H9 (cell line): ENCODE data around the gene SCD5. TPM values are rescaled to one million over a fixed set of nuclear protein-coding genes. Genes with fewer than 3 reads are reported as not detected.

Experiments used
- DNase-seq: peaks from one replicate; pipeline ENCODE4 v3.0.0-alpha.2; 2017
- H2AFZ ChIP-seq: one replicate; pipeline ENCODE4 v1.6.1; 2013; ENCODE audit warnings: mild to moderate bottlenecking, low read length, control low read depth, moderate library complexity
- H2AK5ac ChIP-seq: 2 replicates; pipeline ENCODE4 v1.6.1; 2013; ENCODE audit warnings: low read length, control low read depth, mixed read lengths; ENCODE audit not compliant: insufficient read length
- H2BK120ac ChIP-seq: one replicate; pipeline ENCODE4 v1.6.1; 2013; ENCODE audit warnings: low read depth, mild to moderate bottlenecking, low read length, control low read depth, inconsistent platforms; ENCODE audit not compliant: poor library complexity, severe bottlenecking
- H2BK12ac ChIP-seq: 2 replicates; pipeline ENCODE4 v1.6.1; 2013; ENCODE audit warnings: low read length, control low read depth, mixed read lengths, low read depth; ENCODE audit not compliant: insufficient read length
- H2BK15ac ChIP-seq: 2 replicates; pipeline ENCODE4 v1.6.1; 2013; ENCODE audit warnings: low read depth, low read length, control low read depth
- H2BK20ac ChIP-seq: one replicate; pipeline ENCODE4 v1.6.1; 2013; ENCODE audit warnings: low read depth, mild to moderate bottlenecking, low read length, control low read depth, inconsistent platforms; ENCODE audit not compliant: poor library complexity, severe bottlenecking
- H2BK5ac ChIP-seq: 2 replicates; pipeline ENCODE4 v1.6.1; 2013; ENCODE audit warnings: low read length, control low read depth, mixed read lengths; ENCODE audit not compliant: insufficient read length
- H3K14ac ChIP-seq: 2 replicates; pipeline ENCODE4 v1.6.1; 2013; ENCODE audit warnings: low read length, control low read depth; ENCODE audit not compliant: insufficient read depth
- H3K18ac ChIP-seq: 2 replicates; pipeline ENCODE4 v1.6.1; 2013; ENCODE audit warnings: low read depth, mild to moderate bottlenecking, mixed read lengths, low read length, control low read depth; ENCODE audit not compliant: insufficient read length
- H3K23ac ChIP-seq: 2 replicates; pipeline ENCODE4 v1.6.1; 2013; ENCODE audit warnings: low read length, control low read depth, mixed read lengths, low read depth; ENCODE audit not compliant: insufficient read length
- H3K23me2 ChIP-seq: 2 replicates; pipeline ENCODE4 v1.6.1; 2013; ENCODE audit warnings: low read depth, mild to moderate bottlenecking, mixed read lengths, low read length, control low read depth; ENCODE audit not compliant: insufficient read length, poor library complexity, severe bottlenecking
- H3K27ac ChIP-seq: 2 replicates; pipeline ENCODE4 v1.5.1; 2013; ENCODE audit warnings: low read length, control low read depth, mixed read lengths, low read depth; ENCODE audit not compliant: insufficient read length
- H3K27me3 ChIP-seq: 2 replicates; pipeline ENCODE4 v1.6.1; 2013; ENCODE audit warnings: low read length, control low read depth, inconsistent platforms; ENCODE audit not compliant: insufficient read depth
- H3K4ac ChIP-seq: 2 replicates; pipeline ENCODE4 v1.6.1; 2013; ENCODE audit warnings: low read depth, mild to moderate bottlenecking, control low read depth, inconsistent platforms, low read length, moderate library complexity
- H3K4me1 ChIP-seq: 2 replicates; pipeline ENCODE4 v1.6.1; 2013; ENCODE audit warnings: low read length, control low read depth, inconsistent platforms; ENCODE audit not compliant: insufficient read depth
- H3K4me2 ChIP-seq: 2 replicates; pipeline ENCODE4 v1.6.1; 2013; ENCODE audit warnings: low read length, control low read depth, mixed read lengths; ENCODE audit not compliant: insufficient read length, insufficient read depth
- H3K56ac ChIP-seq: 2 replicates; pipeline ENCODE4 v1.6.1; 2013; ENCODE audit warnings: low read depth, mild to moderate bottlenecking, mixed read lengths, low read length, control low read depth; ENCODE audit not compliant: insufficient read length
- H3K79me1 ChIP-seq: 2 replicates; pipeline ENCODE4 v1.6.1; 2013; ENCODE audit warnings: low read depth, mild to moderate bottlenecking, moderate library complexity, low read length, control low read depth, inconsistent platforms; ENCODE audit not compliant: insufficient read depth, poor library complexity, severe bottlenecking
- H3K79me2 ChIP-seq: 2 replicates; pipeline ENCODE4 v1.6.1; 2013; ENCODE audit warnings: low read length, control low read depth, inconsistent platforms; ENCODE audit not compliant: insufficient read depth
- H3K9ac ChIP-seq: 2 replicates; pipeline ENCODE4 v1.6.1; 2013; ENCODE audit warnings: low read length, control low read depth, mixed read lengths; ENCODE audit not compliant: insufficient read length; ENCODE audit errors: extremely low read depth
- H3K9me3 ChIP-seq: one replicate; pipeline ENCODE4 v1.6.1; 2013; ENCODE audit warnings: low read depth, low read length, inconsistent platforms; ENCODE audit not compliant: control insufficient read depth
- H3T11ph ChIP-seq: one replicate; pipeline ENCODE4 v1.6.1; 2013; ENCODE audit warnings: mild to moderate bottlenecking, low read length, control low read depth, inconsistent platforms
- H4K20me1 ChIP-seq: one replicate; pipeline ENCODE4 v1.6.1; 2013; ENCODE audit not compliant: control insufficient read depth, insufficient read length, insufficient read depth
- H4K5ac ChIP-seq: 2 replicates; pipeline ENCODE4 v1.6.1; 2013; ENCODE audit warnings: low read depth, mild to moderate bottlenecking, mixed read lengths, low read length, control low read depth; ENCODE audit not compliant: insufficient read length
- H4K8ac ChIP-seq: replicated peaks from 2 replicates; pipeline ENCODE4 v1.6.1; 2013; ENCODE audit warnings: low read length, control low read depth, mixed read lengths, low read depth; ENCODE audit not compliant: insufficient read length
- H4K91ac ChIP-seq: 2 replicates; pipeline ENCODE4 v1.6.1; 2013; ENCODE audit warnings: low read depth, mild to moderate bottlenecking, moderate library complexity, mixed read lengths, low read length, control low read depth; ENCODE audit not compliant: insufficient read length
- H3K27ac Mint-ChIP-seq, 3 experiments: 2 replicates in 2 of 3; 3 replicates in 1 of 3; pipeline ENCODE4 v1.8.0; 2020 to 2021; ENCODE audit warnings: mixed read lengths in 3 of 3, mild to moderate bottlenecking in 1 of 3, moderate library complexity in 1 of 3
- H3K27me3 Mint-ChIP-seq: 2 replicates; pipeline ENCODE4 v1.8.0; 2021; ENCODE audit warnings: low read depth, mild to moderate bottlenecking, moderate library complexity, mixed read lengths
- H3K36me3 Mint-ChIP-seq, 3 experiments: 2 replicates in 2 of 3; 3 replicates in 1 of 3; pipeline ENCODE4 v1.8.0; 2020 to 2021; ENCODE audit warnings: low read depth in 3 of 3, mixed read lengths in 3 of 3; ENCODE audit not compliant: insufficient read depth in 1 of 3
- H3K4me1 Mint-ChIP-seq, 2 experiments: 2 replicates each; pipeline ENCODE4 v1.8.0; 2020; ENCODE audit warnings: mixed read lengths in 2 of 2
- H3K4me3 Mint-ChIP-seq, 2 experiments: 2 replicates in 1 of 2; 3 replicates in 1 of 2; pipeline ENCODE4 v1.8.0; 2020 to 2021; ENCODE audit warnings: mild to moderate bottlenecking in 2 of 2, mixed read lengths in 2 of 2, moderate library complexity in 1 of 2
- H3K9me3 Mint-ChIP-seq, 2 experiments: 2 replicates in 1 of 2; 3 replicates in 1 of 2; pipeline ENCODE4 v1.8.0; 2020; ENCODE audit warnings: mild to moderate bottlenecking in 2 of 2, mixed read lengths in 2 of 2, moderate library complexity in 1 of 2
- CTCF ChIP-seq: fragments of 200-600 bp; sonication (generic); conservative IDR thresholded peaks from 3 replicates; pipeline ENCODE4 v1.8.0; 2021; ENCODE audit warnings: antibody characterized with exemption, mild to moderate bottlenecking
- WGBS: extraction: QIAGEN DNeasy Blood & Tissue Kit; methylation state at CpG from one replicate; pipeline ENCODE4 v1.1.7; 2013; ENCODE audit warnings: missing lambda C conversion rate, low lambda C conversion rate, mixed read lengths; ENCODE audit not compliant: insufficient read length; ENCODE audit errors: extremely low coverage; 5-methylcytosine and 5-hydroxymethylcytosine counted together
- total RNA-seq: library from RNA; stranded (reverse); gene quantifications from 2 replicates; pipeline ENCODE4 v1.2.1, GENCODE V29; 2021

Gene SCD5
- total RNA-seq, 1 experiment from 2014 or later: 0.68 TPM

- no peak overlapping the region for H4K5ac ChIP-seq
- no peaks in the 10 kb centered on the region for H4K20me1 ChIP-seq
- no peak overlapping the region for H2AK5ac ChIP-seq
- H2BK15ac ChIP-seq: no peak overlapping the region
- Mint-ChIP-seq H3K27me3 (no peaks in the 10 kb centered on the region), H3K9me3 (no peaks in the 10 kb centered on the region), H3K27ac (no peak overlapping the region), H3K4me1 (peaks cover 0 to 3% of the 10 kb centered on the region in 2 experiments; a peak in 1 of 4 replicates), H3K36me3 (no peaks in the 10 kb centered on the region), H3K4me3 (no peak overlapping the region)
- no peaks in the 10 kb centered on the region for H3K27me3 ChIP-seq
- H3T11ph ChIP-seq: no peak overlapping the region
- no peak overlapping the region for H2BK120ac ChIP-seq
- no CpG with 5 or more reads among the region's 1 CpG for WGBS
- no peak overlapping the region for H2BK12ac ChIP-seq
- no peak for TF ChIP-seq CTCF
- no peaks in the 10 kb centered on the region for H3K23me2 ChIP-seq
- H3K9ac ChIP-seq: no peak overlapping the region
- H3K79me2 ChIP-seq: no peaks in the 10 kb centered on the region
- H4K91ac ChIP-seq: no peak overlapping the region
- H3K79me1 ChIP-seq: no peaks in the 10 kb centered on the region
- no peaks in the 10 kb centered on the region for H3K4me1 ChIP-seq
- no peak overlapping the region for H3K18ac ChIP-seq
- H3K14ac ChIP-seq: no peak overlapping the region
- no peak overlapping the region for H2BK5ac ChIP-seq
- no peak overlapping the region for H4K8ac ChIP-seq
- H2BK20ac ChIP-seq: no peak overlapping the region
- H3K9me3 ChIP-seq: no peaks in the 10 kb centered on the region
- H3K56ac ChIP-seq: no peak overlapping the region
- no peak overlapping the region for H3K4me2 ChIP-seq
- no peak overlapping the region for H2AFZ ChIP-seq
- DNase-seq: no peak
- H3K27ac ChIP-seq: no peak overlapping the region
- no peak overlapping the region for H3K23ac ChIP-seq
- no peak overlapping the region for H3K4ac ChIP-seq
Observed at GRCh38 chr4:82604522-82604921, 194.1 kb downstream of the SCD5 start.
